Measurements from ENCODE around the gene GNG7.
"Not testable (repeated sequence)": the region's sequence is repeated elsewhere in the genome, so short reads cannot be mapped to it uniquely, and the experiment has no call there.

The GNG7 gene

DNA sequence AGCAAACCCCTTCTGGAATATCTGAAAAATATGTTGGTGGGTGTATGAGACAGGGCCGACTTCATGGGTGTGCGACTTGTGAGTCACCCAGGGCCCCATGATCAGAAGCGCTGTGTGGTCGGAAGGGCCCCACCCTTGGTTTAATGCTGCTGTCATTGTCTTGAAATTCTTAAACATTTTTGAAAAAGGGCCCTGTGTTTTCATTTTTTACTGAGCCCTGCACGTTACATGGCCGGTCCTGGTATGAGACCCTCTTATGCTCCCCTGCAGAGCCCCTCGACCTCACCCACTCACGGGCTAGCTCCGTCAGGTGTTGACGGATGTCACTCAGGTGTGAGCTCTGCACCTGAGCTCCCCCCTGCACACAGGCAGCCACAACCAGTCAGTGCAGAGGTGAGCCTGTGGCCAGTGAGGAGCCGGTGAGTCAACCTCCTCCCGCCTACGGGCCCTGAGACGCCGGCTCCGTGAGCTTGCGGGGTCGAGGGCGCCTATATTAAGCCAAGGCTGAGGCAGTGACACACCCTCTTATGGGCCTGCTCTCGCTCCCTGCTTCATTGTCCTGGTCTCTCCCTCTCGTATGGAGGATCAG lies 198.9 kb downstream of the GNG7 start:
- Histone ChIP-seq H3K4me3 (ENCODE audit: low read length) (no peak overlapping the region), H3K4me1 (ENCODE audit: control insufficient read depth, insufficient read depth, low read length) (peaks cover 6% of the 10 kb centered on the region; the same call in 1 of the 2 replicates), H3K27ac (ENCODE audit: low read length) (no peak overlapping the region), H3K9me3 (ENCODE audit: control insufficient read depth, insufficient read depth, low read length) (no peaks in the 10 kb centered on the region), H3K27me3 (ENCODE audit: control insufficient read depth, insufficient read depth, low read length) (no peaks in the 10 kb centered on the region), H3K36me3 (ENCODE audit: control insufficient read depth, insufficient read depth, low read length) (no peaks in the 10 kb centered on the region)
- no CpG with 5 or more reads among the region's 21 CpGs for WGBS (ENCODE audit: insufficient coverage, insufficient read length)
- DNase-seq (ENCODE audit: low read depth, low spot score) = no peak

DNA sequence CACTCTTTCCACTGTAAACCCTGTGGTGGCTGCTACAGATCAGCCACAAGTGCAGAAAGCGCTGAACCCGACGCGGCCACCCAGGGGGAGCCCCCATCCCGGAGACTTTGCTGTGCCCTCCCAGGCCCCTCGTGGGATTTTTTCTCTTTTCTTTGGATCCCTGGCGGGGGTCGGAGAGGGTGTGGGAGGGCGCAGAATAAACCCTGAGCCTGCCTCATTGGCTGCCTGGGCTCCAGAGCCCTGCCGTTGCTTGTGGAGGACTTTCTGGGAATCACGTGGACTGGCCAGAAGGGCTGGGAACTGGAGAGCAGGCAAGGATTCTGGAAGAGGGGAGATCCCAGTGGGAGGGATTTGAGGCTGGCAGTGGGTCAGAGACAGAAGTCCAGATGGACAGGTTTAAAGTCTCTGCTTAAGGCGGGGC lies 201.6 kb downstream of the GNG7 start:
- H3K4me3 ChIP-seq (ENCODE audit: low read length) = no peak overlapping the region
- H3K27me3 ChIP-seq (ENCODE audit: control insufficient read depth, insufficient read depth, low read length) = no peaks in the 10 kb centered on the region
- WGBS (ENCODE audit: insufficient coverage, insufficient read length) = no CpG with 5 or more reads among the region's 12 CpGs
- no peaks in the 10 kb centered on the region for H3K9me3 ChIP-seq (ENCODE audit: control insufficient read depth, insufficient read depth, low read length)
- H3K27ac ChIP-seq (ENCODE audit: low read length) = no peak overlapping the region
- DNase-seq (ENCODE audit: low read depth, low spot score) = no peak
- H3K4me1 ChIP-seq (ENCODE audit: control insufficient read depth, insufficient read depth, low read length) = peaks cover 6% of the 10 kb centered on the region; the same call in 1 of the 2 replicates
- H3K36me3 ChIP-seq (ENCODE audit: control insufficient read depth, insufficient read depth, low read length) = no peaks in the 10 kb centered on the region

DNA sequence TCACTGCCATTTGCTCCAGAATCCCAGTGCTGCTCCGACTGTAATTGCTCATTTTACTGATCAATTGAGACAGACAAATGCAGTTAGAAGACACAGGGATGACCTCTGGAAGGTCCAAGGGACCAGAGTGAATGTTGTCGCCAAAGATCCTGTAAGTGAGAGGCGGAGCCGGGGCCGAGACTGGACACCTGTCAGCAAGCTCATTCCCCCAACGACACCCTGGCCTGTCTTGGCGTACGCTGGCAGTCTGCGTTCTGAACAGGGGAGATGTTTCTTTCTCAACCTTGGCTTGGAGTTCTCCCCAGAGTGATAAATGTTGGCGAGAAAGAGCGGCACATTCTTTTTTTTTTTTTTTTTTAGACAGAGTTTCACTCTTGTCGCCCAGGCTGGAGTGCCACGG lies 202.3 kb downstream of the GNG7 start:
- Histone ChIP-seq H3K36me3 (ENCODE audit: control insufficient read depth, insufficient read depth, low read length) (no peaks in the 10 kb centered on the region), H3K9me3 (ENCODE audit: control insufficient read depth, insufficient read depth, low read length) (no peaks in the 10 kb centered on the region), H3K4me3 (ENCODE audit: low read length) (no peak overlapping the region), H3K27me3 (ENCODE audit: control insufficient read depth, insufficient read depth, low read length) (no peaks in the 10 kb centered on the region), H3K27ac (ENCODE audit: low read length) (no peak overlapping the region), H3K4me1 (ENCODE audit: control insufficient read depth, insufficient read depth, low read length) (peaks cover 6% of the 10 kb centered on the region; the same call in 1 of the 2 replicates)
- no CpG with 5 or more reads among the region's 13 CpGs for WGBS (ENCODE audit: insufficient coverage, insufficient read length)
- no peak for DNase-seq (ENCODE audit: low read depth, low spot score)

DNA sequence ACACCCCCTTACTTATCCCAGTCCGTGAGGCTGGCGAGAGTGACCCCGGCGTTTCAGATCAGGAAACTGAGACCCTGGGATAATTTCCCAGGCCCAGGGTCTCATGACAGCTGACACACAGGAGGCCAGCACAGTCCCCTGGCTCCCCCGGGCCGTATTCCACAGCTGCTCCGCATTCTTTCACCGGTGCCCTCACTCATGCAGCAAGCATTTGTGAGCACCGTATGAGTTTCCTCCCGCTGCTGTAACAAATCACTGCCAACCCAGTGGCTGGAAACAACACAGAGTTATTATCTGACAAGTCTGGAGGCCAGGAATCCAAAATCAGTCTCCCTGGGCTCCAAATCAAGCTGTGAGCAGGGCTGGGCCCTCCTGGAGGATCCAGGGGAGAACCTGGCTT lies 205.3 kb downstream of the GNG7 start:
- no peaks in the 10 kb centered on the region for H3K9me3 ChIP-seq (ENCODE audit: control insufficient read depth, insufficient read depth, low read length)
- H3K36me3 ChIP-seq (ENCODE audit: control insufficient read depth, insufficient read depth, low read length) = no peaks in the 10 kb centered on the region
- peaks cover 6% of the 10 kb centered on the region for H3K4me1 ChIP-seq (ENCODE audit: control insufficient read depth, insufficient read depth, low read length)
- no peaks in the 10 kb centered on the region for H3K27me3 ChIP-seq (ENCODE audit: control insufficient read depth, insufficient read depth, low read length)
- WGBS (ENCODE audit: insufficient coverage, insufficient read length) = no CpG with 5 or more reads among the region's 10 CpGs
- no peak overlapping the region for H3K4me3 ChIP-seq (ENCODE audit: low read length)
- no peak overlapping the region for H3K27ac ChIP-seq (ENCODE audit: low read length)
- no peak for DNase-seq (ENCODE audit: low read depth, low spot score)

DNA sequence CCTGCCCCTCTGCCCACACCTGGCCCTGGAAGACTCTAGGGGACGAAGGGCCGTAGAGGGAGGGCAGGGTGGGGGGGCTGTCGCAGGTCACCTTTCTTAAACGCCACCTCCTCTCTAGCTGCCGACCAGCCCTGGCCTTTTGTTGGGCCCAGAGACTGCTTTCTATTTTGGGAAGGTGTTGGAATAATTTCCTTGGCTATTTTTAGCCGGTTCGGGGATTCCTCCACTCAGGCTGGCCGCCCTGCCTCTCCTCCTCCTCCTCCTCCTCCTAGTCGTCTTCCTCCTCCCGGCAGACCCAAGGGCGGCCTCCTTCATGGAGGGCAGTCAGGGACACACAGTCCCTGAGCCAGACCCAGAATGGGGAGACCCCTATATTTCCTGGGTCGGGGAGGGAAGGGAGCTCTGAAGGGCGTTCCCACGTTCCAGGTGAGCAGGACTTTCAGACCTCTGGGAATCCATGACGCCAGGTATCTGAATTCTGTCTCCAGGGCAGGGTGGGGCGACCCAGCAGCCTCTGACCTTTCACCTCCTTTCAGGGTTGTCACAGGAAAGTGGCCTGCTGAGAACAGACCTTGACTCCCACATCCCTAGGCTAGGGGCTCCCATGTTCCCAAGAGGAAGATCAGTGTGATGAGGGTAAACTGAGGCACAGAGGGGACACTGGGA lies 206.7 kb downstream of the GNG7 start:
- H3K36me3 ChIP-seq (ENCODE audit: control insufficient read depth, insufficient read depth, low read length) = no peaks in the 10 kb centered on the region
- H3K27ac ChIP-seq (ENCODE audit: low read length) = no peak overlapping the region
- no peak overlapping the region for H3K4me3 ChIP-seq (ENCODE audit: low read length)
- no peaks in the 10 kb centered on the region for H3K27me3 ChIP-seq (ENCODE audit: control insufficient read depth, insufficient read depth, low read length)
- H3K9me3 ChIP-seq (ENCODE audit: control insufficient read depth, insufficient read depth, low read length) = no peaks in the 10 kb centered on the region
- no CpG with 5 or more reads among the region's 16 CpGs for WGBS (ENCODE audit: insufficient coverage, insufficient read length)
- H3K4me1 ChIP-seq (ENCODE audit: control insufficient read depth, insufficient read depth, low read length) = peaks cover 6% of the 10 kb centered on the region
- no peak for DNase-seq (ENCODE audit: low read depth, low spot score)

DNA sequence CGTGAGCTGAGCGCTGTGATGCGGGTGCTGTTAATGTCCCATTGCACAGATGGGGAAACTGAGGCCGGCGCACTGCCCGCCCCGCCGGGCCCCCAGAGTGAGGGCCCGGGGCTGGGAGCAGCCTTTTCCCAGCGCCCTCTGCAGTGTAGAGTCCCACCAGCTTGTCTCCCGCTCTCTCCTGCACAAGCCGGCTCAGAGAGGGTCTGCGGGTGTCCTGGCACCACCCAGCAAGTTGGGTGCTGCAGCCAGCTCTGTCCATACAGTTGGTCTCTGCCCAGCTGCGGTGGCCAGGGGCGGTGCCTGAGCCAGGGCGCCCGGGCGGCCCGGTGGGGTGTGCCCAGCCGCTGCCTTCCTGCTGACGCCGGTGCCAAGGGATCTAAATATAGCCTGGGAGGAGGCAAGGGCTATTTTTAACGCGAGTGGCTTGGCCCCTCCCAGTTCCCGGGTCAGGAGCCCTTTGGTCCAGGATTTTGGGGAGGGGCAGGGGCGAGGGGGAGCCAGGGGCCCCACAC lies 207.3 kb downstream of the GNG7 start:
- DNase-seq (ENCODE audit: low read depth, low spot score) = no peak
- Histone ChIP-seq H3K4me1 (ENCODE audit: control insufficient read depth, insufficient read depth, low read length) (peaks cover 6% of the 10 kb centered on the region), H3K27me3 (ENCODE audit: control insufficient read depth, insufficient read depth, low read length) (no peaks in the 10 kb centered on the region), H3K9me3 (ENCODE audit: control insufficient read depth, insufficient read depth, low read length) (no peaks in the 10 kb centered on the region), H3K27ac (ENCODE audit: low read length) (no peak overlapping the region), H3K36me3 (ENCODE audit: control insufficient read depth, insufficient read depth, low read length) (no peaks in the 10 kb centered on the region), H3K4me3 (ENCODE audit: low read length) (peak overlapping the region; percentile 38; the same call in 1 of the 2 replicates)
- no CpG with 5 or more reads among the region's 26 CpGs for WGBS (ENCODE audit: insufficient coverage, insufficient read length)

DNA sequence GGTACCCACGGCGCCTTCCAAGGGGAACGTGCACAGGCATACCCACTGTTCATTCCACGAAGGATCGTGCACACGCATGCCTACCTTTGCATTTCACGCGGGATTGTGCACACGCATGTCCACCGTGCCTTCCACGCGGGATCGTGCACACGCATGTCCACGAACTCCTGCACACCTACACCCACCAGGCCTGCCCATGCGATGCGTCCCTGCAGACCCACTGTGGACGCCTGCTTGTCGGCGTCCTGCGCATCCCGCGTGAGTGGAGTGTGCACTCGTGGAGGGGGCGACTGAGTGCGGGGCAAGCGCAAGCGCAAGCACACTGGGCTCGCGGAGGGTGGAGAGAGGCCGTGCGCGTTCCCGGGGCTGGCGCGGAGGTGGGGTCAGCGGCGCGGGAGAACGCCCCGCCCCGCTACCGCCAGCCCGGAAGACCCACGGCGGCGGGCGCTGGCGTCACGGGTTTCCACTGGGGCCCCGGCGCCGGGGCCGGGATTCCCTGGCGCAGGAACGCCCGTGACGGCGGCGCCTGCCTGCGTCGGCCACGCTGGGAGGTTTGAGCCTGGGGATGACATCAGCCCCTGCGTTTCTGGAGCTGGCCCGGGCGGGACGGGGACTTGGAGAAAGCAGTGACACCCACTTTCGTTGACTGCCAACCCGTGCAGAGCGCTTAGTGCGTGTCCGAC lies 207.9 kb downstream of the GNG7 start:
- Histone ChIP-seq H3K27me3 (ENCODE audit: control insufficient read depth, insufficient read depth, low read length) (peaks cover 3% of the 10 kb centered on the region), H3K4me3 (ENCODE audit: low read length) (peak overlapping the region; percentile 38; the same call in 1 of the 2 replicates), H3K4me1 (ENCODE audit: control insufficient read depth, insufficient read depth, low read length) (peaks cover 6% of the 10 kb centered on the region), H3K36me3 (ENCODE audit: control insufficient read depth, insufficient read depth, low read length) (no peaks in the 10 kb centered on the region; the same call in 1 of the 2 replicates), H3K27ac (ENCODE audit: low read length) (no peak overlapping the region), H3K9me3 (ENCODE audit: control insufficient read depth, insufficient read depth, low read length) (no peaks in the 10 kb centered on the region)
- DNase-seq (ENCODE audit: low read depth, low spot score) = no peak
- WGBS (ENCODE audit: insufficient coverage, insufficient read length) = no CpG with 5 or more reads among the region's 72 CpGs

DNA sequence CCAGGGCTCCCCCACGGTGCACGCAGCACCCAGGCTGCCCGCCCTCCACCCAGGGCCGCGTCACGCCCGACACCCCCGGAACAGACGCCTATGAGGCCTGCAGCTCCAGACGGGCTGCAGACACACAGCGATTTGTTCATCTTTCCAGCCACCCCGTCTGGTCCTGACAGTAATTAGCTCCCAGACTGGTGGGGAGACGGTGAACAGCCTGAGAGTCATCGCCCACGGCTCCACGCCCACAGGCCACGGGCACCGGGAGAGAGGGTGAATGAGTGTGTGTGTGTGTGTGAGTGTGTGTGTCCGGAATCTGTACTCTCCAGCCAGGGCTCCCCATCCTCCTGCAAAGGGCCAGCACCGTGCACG lies 208.4 kb downstream of the GNG7 start:
- Histone ChIP-seq H3K27ac (ENCODE audit: low read length) (no peak overlapping the region), H3K4me3 (ENCODE audit: low read length) (no peak overlapping the region)

DNA sequence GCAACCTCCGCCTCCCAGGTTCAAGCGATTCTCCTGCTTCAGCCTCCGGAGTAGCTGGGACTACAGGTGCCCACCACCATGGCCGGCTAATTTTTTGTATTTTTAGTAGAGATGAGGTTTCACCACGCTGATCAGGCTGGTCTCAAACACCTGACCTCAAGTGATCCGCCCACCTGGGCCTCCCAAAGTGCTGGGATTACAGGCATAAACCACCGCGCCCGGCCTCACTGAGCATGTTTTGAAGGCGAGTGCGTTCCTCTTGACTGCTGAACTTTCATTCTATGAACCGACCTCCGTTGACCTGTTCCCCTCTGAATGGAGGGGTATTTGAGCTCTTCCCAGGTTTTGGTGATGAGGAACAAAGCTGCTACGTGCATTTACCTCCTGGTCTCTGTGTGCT lies 209.0 kb downstream of the GNG7 start:
- not testable (repeated sequence) for DNase-seq (ENCODE audit: low read depth, low spot score); H3K27me3 ChIP-seq (ENCODE audit: control insufficient read depth, insufficient read depth, low read length); H3K4me3 ChIP-seq (ENCODE audit: low read length); H3K9me3 ChIP-seq (ENCODE audit: control insufficient read depth, insufficient read depth, low read length); H3K27ac ChIP-seq (ENCODE audit: low read length); H3K36me3 ChIP-seq (ENCODE audit: control insufficient read depth, insufficient read depth, low read length); H3K4me1 ChIP-seq (ENCODE audit: control insufficient read depth, insufficient read depth, low read length)
- no CpG with 5 or more reads among the region's 14 CpGs for WGBS (ENCODE audit: insufficient coverage, insufficient read length)

More for the DNA sequence above, 208.4 kb downstream of the GNG7 start:
- Histone ChIP-seq H3K36me3 (ENCODE audit: control insufficient read depth, insufficient read depth, low read length) (no peaks in the 10 kb centered on the region; the same call in 1 of the 2 replicates), H3K4me1 (ENCODE audit: control insufficient read depth, insufficient read depth, low read length) (peaks cover 4% of the 10 kb centered on the region; the same call in 1 of the 2 replicates), H3K27me3 (ENCODE audit: control insufficient read depth, insufficient read depth, low read length) (peaks cover 6% of the 10 kb centered on the region), H3K9me3 (ENCODE audit: control insufficient read depth, insufficient read depth, low read length) (no peaks in the 10 kb centered on the region)
- WGBS (ENCODE audit: insufficient coverage, insufficient read length) = no CpG with 5 or more reads among the region's 21 CpGs
- no peak for DNase-seq (ENCODE audit: low read depth, low spot score)

DNA sequence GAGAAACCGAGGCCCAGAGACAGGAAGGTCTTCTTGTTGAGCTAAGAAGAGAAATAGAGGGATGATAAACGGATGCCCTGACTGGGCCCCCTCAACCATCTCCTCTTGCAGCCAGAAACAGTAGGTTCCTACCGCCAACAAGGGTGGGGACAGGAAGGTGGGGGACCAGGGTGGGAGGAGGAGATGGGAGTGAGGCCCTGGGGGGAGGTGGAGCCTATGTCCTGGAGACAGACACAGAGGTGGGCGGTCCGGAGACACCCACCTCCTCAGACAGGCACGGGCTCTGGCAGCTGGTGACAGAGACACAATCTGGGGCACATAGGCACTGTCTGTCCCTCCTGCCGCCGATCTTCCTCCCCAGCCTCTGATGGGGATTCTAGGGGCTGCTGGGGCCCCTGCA lies 209.6 kb downstream of the GNG7 start:
- peaks cover 3% of the 10 kb centered on the region; the same call in 1 of the 2 replicates for H3K4me1 ChIP-seq (ENCODE audit: control insufficient read depth, insufficient read depth, low read length)
- peaks cover 11% of the 10 kb centered on the region for H3K27me3 ChIP-seq (ENCODE audit: control insufficient read depth, insufficient read depth, low read length)
- no peak overlapping the region for H3K27ac ChIP-seq (ENCODE audit: low read length)
- no peaks in the 10 kb centered on the region; the same call in 1 of the 2 replicates for H3K36me3 ChIP-seq (ENCODE audit: control insufficient read depth, insufficient read depth, low read length)
- WGBS (ENCODE audit: insufficient coverage, insufficient read length) = no CpG with 5 or more reads among the region's 8 CpGs
- no peak overlapping the region for H3K4me3 ChIP-seq (ENCODE audit: low read length)
- DNase-seq (ENCODE audit: low read depth, low spot score) = no peak
- H3K9me3 ChIP-seq (ENCODE audit: control insufficient read depth, insufficient read depth, low read length) = no peaks in the 10 kb centered on the region

Data from iPS DF 6.9 (cell line).